Measurements from ENCODE around the gene WDR5.

WDR5 gene

GRCh38 chr9:134174526-134175290 is 38.8 kb downstream of the WDR5 start:
- no peak for DNase-seq

DNA sequence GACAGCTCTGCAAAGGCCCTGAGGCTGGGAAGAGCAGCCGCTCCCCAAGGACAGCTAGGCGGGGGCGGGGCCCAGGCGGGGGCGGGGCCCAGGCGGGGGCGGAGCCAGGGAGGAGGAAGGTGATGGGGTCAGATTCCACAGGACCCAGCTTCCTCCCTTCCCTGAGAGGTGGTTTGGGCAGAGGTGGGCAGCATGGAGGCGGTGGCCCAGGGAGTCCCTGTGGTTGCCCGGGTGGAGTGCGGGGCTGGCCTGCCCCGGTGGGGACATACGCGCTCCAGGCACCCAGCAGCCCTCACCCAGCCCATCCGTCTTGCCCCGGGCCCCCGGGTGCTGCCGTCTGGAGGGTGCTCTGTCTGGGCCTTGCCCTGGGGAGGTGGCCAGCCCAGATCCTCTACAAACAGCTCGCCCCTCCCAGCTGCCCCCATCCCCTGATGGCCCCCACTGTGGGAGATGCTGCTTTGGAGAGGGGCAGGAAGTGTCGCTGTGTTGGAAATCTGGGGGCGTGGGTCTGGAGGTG is 39.5 kb downstream of the WDR5 start:
- no peak for DNase-seq

- DNase-seq: no peak
These were observed 40.1 kb downstream of the WDR5 start for GRCh38 chr9:134175808-134176598.

GRCh38 chr9:134176599-134176968 is 40.7 kb downstream of the WDR5 start:
- no peak for DNase-seq

DNA sequence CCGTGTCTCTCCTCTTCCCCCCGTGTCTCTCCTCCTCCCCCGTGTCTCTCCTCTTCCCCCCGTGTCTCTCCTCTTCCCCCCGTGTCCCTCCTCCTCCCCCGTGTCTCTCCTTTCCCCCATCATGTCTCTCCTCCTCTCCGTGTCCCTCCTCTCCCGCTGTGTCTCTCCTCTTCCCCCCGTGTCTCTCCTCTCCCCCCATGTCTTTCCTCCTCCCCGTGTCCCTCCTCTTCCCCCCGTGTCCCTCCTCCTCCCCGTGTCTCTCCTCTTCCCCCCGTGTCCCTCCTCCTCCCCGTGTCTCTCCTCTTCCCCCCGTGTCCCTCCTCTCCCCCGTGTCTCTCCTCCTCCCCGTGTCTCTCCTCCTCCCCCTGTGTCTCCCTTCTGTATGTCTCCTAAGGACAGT is 41.3 kb downstream of the WDR5 start:
- no peak for DNase-seq

- no peak for DNase-seq
These were observed 41.9 kb downstream of the WDR5 start for GRCh38 chr9:134177624-134178393.

- no peak for DNase-seq
These were observed 42.5 kb downstream of the WDR5 start for GRCh38 chr9:134178394-134178767.

DNA sequence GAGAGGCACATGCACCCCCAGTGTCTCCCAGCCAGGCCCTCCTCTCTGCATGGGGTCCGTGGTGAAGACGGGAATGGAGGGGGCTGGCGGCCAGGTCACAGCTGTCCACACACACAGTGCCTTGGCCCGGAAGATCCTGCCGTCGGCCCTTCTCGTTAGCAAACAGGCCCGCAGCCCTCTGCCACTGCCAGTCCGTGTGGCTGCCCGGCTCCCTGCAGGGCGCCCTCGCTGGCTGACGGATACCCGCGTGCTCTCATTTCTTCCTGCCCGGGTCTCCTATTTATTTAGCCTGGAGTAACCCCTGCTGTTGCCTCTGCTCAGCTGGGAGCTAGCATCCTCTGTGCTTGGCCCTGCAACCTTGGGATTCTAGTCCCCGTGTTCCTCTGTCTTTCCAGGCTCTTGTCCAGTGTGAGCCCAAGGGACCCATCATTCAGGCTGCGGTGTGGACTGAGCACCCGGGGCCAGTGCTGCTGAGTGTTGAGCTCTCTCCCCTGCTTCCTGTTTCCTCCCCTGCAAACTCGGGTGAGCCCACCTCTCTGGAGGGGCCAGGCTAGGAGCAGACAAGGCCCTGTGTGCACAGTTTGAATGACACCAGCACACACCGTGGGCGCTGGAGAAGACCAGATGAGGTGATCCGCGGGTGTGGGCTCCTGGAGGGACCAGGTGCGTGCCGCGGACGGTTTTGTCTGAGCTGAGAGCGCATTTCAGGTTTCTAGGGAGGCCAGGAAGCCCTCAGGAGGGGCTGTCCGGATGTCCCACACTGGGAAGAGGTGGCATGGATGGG is 43.1 kb downstream of the WDR5 start:
- no peak for DNase-seq

DNA sequence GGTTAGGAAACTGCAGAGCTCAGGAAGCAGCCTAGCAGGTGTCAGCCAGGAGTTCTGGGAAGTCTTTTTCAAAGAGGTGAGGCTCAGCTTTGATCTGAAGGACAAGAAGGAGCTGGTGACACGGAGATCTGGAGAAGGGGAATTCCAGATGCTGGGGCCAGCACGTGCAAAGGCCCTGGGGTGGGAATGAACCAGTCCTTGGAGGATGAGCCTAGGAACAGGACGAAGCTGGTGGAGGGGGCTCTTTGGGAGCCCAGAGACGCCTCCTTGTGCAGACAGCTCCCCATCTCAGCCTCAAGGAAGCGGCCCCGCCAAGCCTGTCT is 43.7 kb downstream of the WDR5 start:
- no peak for DNase-seq

DNA sequence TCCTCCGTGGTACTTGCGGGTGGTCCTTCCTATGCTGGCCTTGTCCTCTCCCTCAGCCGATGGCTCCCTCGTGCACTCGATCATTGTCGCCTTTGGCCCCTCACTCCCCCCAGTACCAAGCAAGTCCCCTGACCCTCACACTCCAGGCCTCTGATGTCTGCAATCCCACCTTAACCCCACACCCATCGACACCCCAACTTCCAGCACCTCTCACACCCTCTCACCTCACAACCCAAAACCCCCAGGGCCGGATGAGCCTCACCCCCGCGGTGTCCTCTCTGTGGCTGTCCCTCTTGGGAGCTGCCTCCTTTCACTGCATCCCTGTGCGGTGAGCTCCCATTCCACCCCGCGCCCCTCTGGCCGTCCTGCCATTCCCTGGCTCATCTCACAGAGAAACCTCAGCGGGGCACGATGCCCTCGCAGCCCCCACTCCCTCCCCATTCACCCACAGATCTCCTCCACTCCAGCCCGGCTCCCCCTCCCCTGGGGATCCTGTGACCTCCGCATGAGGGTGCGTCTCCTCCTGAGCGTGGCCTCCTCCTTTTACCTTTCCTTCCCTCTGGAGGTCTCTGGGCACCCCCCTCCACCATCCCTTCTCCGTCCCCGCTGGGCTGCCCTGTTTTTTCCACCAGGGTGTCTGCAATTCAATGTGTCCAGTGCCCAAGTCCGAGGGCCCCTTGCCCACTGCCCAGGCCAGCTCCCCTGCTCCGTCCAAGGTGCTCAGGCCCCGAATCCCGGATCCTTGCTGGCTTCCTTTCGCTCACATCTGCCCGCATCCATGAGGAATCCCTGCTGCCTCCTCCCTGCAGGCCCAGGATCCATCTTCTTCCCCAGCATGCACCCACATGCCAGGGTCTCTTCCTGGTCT is 44.3 kb downstream of the WDR5 start:
- DNase-seq: no peak

- DNase-seq: no peak
These were observed 45.1 kb downstream of the WDR5 start for GRCh38 chr9:134180786-134181647.

- peak; percentile 15 for DNase-seq
These were observed 45.8 kb downstream of the WDR5 start for GRCh38 chr9:134181648-134182034.

DNA sequence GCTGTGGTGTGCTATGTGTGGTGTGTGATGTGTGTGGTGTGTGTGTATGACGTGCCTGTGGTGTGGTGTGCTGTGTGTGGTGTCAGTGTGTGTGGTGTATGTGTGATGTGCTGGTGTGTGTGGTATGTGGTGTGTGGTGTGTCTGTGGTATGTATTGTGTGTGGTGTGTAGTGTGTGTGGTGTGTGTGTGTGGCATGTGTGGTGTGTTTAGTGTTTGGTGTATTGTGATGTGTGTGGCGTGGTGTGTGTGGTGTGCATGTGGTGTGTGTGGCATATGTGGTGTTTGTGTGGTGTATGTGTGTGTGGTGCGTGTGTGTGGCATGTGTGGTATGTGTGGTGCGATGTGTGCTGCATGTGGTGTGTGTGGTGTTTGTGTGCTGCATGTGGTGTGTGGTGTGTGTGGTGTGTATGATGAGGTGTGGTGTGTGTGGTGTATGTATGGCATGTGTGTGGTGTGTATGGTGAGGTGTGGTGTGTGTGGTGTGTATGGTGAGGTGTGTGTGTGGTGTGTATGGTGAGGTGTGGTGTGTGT is 46.7 kb downstream of the WDR5 start:
- no peak for DNase-seq

- DNase-seq: no peak
These were observed 49.7 kb downstream of the WDR5 start for GRCh38 chr9:134185536-134186011.

DNA sequence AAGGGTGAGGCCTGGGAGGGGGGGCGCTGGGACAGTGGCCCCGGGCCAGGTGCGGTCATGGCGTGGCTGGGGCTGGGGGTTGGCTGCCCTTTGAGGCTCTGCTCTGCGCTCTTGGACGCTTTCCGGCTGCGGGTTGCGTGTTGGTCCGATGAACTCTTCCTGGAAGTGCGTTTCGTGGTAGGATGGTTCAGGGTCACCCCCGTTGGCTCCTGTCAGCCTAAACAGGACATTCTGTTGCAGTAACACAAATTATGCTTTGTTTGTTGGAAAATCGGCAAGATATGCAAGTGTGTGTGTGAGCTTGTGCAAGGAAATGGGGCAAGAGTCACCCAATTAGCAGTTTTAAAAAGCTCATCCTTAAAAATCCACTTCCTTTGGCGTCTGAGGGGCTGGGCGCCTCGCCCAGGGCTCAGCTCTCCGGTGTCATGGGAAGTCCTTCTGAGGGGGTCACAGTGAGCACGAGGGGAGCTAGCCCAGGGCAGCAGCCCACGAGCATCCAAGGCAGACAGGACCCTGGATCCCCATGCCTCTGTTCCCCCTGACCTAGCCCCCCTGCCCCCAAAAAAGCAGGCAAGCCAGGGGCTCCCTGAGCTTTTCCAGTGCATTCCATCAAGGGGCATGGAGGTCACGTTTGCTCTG is 50.7 kb downstream of the WDR5 start:
- DNase-seq: no peak

GRCh38 chr9:134187110-134187531 is 51.2 kb downstream of the WDR5 start:
- peak; percentile 23 for DNase-seq

DNA sequence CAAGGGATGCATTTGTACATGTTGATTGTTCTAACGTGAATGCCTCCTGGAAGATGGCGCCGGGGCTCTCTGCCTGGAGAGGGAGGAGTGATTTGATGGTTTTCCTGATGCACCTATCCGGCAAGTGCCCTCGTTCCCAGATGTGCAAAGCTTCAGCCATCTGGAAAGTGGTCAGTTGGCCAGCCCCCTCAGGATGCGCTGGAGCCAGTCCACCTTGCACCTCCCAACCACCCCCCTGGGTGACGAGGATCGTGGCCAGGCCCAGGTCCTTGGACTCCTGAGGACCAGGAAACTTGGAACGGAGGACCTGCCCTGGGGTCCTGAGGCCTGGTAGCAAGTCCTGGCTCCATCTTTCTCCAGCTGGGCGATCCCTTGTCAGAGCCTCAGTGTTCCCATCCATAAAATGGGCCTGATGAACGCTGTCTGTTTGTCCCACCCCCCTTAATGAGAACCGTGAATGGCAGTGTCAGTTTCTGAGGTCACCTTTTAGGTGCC is 52.1 kb downstream of the WDR5 start:
- no peak for DNase-seq

DNA sequence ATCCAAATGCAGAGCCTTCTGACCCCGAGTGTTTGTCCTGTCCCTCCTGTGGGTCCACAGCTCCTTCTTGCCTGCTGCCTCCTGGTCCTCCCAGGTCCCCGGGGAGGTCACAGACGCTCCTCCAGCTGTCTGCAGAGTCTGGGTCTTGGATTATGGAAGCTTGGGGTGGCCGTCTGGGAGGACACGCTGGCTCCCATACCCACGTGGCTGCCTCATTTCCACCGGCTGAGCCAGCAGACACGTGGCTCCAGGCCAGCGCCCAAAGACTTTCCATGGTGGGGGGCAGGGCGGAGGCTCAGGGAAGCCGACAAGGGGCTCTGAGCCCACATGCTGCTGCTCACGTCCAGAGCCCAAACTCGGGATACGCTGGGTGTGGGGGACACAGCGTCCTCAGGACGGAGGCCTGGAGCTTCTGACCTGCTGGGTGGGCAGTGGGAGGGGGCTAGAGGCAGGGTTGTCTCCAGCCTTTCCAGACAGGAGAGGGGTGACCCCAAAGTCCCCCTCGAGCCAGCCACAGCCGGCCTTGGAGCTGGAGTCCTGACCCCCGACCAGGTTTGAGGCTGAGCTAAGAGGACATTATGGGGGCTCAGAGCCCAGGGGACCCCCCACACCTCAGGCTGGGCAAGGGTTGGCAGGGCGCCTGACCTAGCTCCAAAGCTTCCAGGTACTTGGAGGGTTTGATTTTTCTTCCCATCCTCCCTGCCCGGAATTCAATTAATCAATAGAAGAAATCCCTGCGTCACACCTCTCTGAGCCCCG is 52.7 kb downstream of the WDR5 start:
- no peak for DNase-seq

DNA sequence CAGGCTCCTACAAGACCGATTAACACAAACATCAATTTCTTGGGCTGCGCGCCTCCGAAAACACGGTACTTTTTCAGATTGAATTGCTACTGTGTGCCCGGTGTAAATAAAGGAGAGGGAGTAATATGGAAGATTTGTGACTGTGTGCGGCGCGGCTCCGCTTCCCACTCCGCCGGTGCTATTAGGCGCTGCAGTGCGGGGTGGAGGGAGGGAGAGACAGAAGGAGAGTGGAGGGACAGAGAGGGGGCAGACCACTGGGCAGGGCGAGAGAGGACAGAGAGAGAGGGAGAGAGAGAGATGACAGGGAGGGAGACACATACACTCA is 53.2 kb downstream of the WDR5 start:
- DNase-seq: no peak

Data from CD4-positive, alpha-beta T cell treated with Interleukin-6 for 4 hours (primary cell).